ENCODE results near the gene EFCAB5.

- no peak for TF ChIP-seq CTCF (conservative IDR thresholded peaks at IDR 0.05 in 1 of 2, IDR thresholded peaks at IDR 0.05 in 1 of 2; ENCODE audit: extremely low read depth in 1 of 2, insufficient read depth in 1 of 2, low read depth in 1 of 2, low read length in 2 of 2)
- no peak for TF ChIP-seq EZH2 (IDR thresholded peaks at IDR 0.05; ENCODE audit: borderline replicate concordance, low read length)
Measured at GRCh38 chr17:29918016-29918415, 23.4 kb upstream of the EFCAB5 start.
